Myocyte (in vitro differentiated cells): ENCODE results near the gene CSN3. TPM values are rescaled to one million over a fixed set of nuclear protein-coding genes. Genes with fewer than 3 reads are reported as not detected.

Source experiments
- DNase-seq: peaks from one replicate; pipeline ENCODE4 v3.0.0-alpha.2; 2012; ENCODE audit warnings: low read depth
- total RNA-seq: library from RNA; depleted of rRNA; stranded (reverse); fragments of >200 nt; gene quantifications from 2 replicates; pipeline ENCODE4 v1.2.3, GENCODE V29; 2014

The CSN3 gene
- total RNA-seq, 1 donor from 2014 or later, result not detected

DNA sequence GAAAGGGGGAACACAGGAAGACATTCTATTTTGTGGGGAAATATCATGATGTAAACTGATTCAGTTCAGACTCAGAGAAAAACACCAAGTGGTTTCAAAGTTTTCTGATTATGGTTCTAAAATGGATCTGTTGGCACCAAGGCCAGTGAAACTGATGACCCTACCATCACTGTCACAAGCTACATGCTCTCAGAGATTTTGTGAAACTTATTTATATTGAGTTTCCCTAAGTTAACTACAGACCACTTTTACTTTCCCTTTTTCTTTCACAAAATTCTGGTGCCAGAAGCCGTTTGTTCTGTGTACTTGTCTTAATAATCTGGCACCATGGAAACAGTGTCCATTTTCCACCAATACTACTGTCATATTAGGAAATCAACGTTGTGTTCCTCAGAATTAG, 48.9 kb downstream of the CSN3 start:
- DNase-seq, result no peak

GRCh38 chr4:70297576-70297975, 55.2 kb downstream of the CSN3 start:
- DNase-seq, result no peak

DNA sequence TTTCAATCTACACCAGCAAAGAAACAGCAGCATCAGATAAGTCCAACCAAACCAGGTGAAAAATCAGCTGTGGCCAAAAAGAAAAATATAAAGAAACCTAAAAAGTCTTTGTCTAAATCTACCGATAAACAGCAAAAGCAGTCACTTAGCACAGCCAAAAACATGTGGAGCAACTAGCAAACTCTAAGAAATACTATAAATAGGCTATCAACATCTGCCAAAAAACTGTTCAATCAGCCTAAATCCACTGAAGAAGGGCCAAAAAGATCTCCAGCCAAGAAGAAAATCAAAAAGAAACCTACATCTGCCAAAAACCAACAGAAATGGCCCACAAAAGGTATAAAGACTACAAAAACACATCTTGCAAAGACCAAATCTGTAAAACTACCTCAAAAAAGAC, 55.7 kb downstream of the CSN3 start:
- no peak for DNase-seq

DNA sequence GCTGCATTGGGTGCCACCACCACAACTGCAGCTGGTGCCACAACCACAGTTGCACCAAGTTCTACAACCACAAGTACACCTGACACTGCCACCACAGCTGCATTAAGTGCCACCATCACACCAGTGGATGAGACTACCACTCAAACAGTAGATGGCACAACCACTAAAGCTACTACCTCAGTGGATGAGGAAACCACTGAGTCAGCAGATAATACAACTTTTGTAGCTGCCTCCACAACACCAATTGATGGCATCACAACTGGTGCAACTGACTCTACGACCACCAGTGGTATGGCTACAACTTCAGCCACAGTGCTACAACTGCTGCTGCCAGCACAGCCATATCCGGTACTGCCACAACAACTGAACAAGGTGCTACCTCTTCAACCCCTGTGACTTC, 57.2 kb downstream of the CSN3 start:
- DNase-seq, result no peak

DNA sequence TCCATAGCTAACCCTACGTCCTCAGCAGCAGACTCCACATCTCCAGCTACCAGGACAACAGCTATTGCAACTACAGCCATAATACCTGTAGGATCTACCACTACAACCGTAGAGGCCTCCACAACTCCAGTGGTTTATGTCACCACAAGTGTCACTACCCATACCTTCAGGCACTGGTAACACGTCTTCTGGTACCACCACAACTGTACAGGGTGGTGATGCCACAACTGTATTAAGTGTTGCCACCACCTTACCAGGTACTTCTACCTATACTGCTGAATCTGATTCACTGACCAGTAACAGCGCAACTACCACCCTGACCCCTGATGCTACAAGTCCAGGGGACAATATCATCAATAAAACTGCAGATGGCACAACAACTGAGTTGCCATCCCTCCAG, 57.8 kb downstream of the CSN3 start:
- DNase-seq, result no peak

Other genes starting within 250 kb of the CSN3 start
- gene STATH, start 246.6 kb upstream of the CSN3 start, total RNA-seq, result not detected in 2 replicates
- gene HTN3, start 214.1 kb upstream of the CSN3 start, total RNA-seq, result not detected in 2 replicates
- not detected in 2 replicates for gene HTN1, start 192.2 kb upstream of the CSN3 start, total RNA-seq
- gene PRR27, start 88.4 kb upstream of the CSN3 start, total RNA-seq, result not detected in 2 replicates
- not detected in 2 replicates for gene ODAM, start 46.9 kb upstream of the CSN3 start, total RNA-seq
- gene FDCSP, start 16.5 kb upstream of the CSN3 start, total RNA-seq, result not detected in 2 replicates
- gene CABS1, start 92.4 kb downstream of the CSN3 start, total RNA-seq, result not detected in 2 replicates
- gene SMR3A, start 118.2 kb downstream of the CSN3 start, total RNA-seq, result not detected in 2 replicates
- gene SMR3B, start 140.5 kb downstream of the CSN3 start, total RNA-seq, result not detected in 2 replicates
- not detected in 2 replicates for gene OPRPN, start 155.3 kb downstream of the CSN3 start, total RNA-seq
- not detected in 2 replicates for gene MUC7, start 229.6 kb downstream of the CSN3 start, total RNA-seq